ENCODE results near the gene SPATA31C1. TPM values are rescaled to one million over a fixed set of nuclear protein-coding genes. Genes with fewer than 3 reads are reported as not detected.

The SPATA31C1 gene
- total RNA-seq, 1 experiment from 2014 or later, result not detected

DNA sequence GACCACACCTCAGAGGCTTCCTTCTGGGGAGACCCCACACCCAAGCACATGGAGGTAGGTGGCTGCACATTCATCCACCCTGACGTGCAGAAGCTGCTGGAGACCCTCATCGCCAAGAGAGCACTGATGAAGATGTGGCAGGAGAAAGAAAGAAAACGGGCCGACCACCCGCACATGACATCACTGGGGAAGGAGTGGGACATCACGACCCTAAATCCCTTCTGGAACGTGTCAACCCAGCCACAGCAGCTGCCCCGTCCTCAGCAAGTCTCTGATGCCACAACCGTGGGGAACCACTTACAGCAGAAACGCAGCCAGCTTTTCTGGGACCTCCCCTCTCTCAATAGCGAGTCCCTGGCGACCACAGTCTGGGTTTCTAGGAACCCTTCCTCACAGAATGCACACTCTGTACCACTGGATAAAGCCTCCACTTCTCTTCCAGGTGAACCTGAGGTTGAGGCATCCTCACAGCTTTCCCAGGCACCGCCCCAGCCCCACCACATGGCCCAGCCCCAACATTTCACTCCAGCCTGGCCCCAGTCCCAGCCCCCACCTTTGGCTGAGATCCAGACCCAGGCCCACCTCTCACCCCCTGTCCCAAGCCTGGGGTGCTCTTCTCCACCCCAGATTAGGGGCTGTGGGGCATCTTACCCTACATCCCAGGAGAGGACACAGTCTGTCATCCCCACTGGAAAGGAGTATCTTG, 32.1 kb upstream of the SPATA31C1 start:
- Histone ChIP-seq H3K36me3 (ENCODE audit: low read depth, low read length) (no peaks in the 10 kb centered on the region), H3K4me1 (ENCODE audit: insufficient read depth, low read length) (no peaks in the 10 kb centered on the region), H2AFZ (ENCODE audit: low read length) (no peak overlapping the region), H3K4me2 (ENCODE audit: low read length) (no peak overlapping the region), H3K4me3 (ENCODE audit: low read length) (no peak overlapping the region), H3K79me2 (ENCODE audit: low read length) (no peaks in the 10 kb centered on the region), H3K9me2 (replicated peaks; ENCODE audit: low read length) (no peaks in the 10 kb centered on the region), H3K9ac (ENCODE audit: low read length) (no peak overlapping the region), H3K27me3 (ENCODE audit: low read length) (no peaks in the 10 kb centered on the region), H3K9me3 (ENCODE audit: low read length) (no peaks in the 10 kb centered on the region), H4K20me1 (ENCODE audit: low read length) (no peaks in the 10 kb centered on the region), H3K27ac (ENCODE audit: low read length) (no peak overlapping the region), H3F3A (ENCODE audit: low read length, unreplicated experiment) (no peaks in the 10 kb centered on the region)
- no TSS peak for BruUV-seq (replicated peaks)
- ChIA-PET POLR2A (ENCODE audit: unreplicated experiment) (no interaction called here), CTCF (no interaction called here)
- no peak for DNase-seq
- TF ChIP-seq, protein P1, sequence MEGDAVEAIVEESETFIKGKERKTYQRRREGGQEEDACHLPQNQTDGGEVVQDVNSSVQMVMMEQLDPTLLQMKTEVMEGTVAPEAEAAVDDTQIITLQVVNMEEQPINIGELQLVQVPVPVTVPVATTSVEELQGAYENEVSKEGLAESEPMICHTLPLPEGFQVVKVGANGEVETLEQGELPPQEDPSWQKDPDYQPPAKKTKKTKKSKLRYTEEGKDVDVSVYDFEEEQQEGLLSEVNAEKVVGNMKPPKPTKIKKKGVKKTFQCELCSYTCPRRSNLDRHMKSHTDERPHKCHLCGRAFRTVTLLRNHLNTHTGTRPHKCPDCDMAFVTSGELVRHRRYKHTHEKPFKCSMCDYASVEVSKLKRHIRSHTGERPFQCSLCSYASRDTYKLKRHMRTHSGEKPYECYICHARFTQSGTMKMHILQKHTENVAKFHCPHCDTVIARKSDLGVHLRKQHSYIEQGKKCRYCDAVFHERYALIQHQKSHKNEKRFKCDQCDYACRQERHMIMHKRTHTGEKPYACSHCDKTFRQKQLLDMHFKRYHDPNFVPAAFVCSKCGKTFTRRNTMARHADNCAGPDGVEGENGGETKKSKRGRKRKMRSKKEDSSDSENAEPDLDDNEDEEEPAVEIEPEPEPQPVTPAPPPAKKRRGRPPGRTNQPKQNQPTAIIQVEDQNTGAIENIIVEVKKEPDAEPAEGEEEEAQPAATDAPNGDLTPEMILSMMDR (conservative IDR thresholded peaks at IDR 0.05; ENCODE audit: low read depth, low read length), result no peak
- no peak for TF ChIP-seq EZH2phosphoT487 (IDR thresholded peaks at IDR 0.05; ENCODE audit: borderline replicate concordance, low read length)
- no peak for TF ChIP-seq EZH2 (IDR thresholded peaks at IDR 0.05; ENCODE audit: low read length, unreplicated experiment)
- ATAC-seq, result no peak
- intact Hi-C loops (cut with micrococcal nuclease), result no loop called here

DNA sequence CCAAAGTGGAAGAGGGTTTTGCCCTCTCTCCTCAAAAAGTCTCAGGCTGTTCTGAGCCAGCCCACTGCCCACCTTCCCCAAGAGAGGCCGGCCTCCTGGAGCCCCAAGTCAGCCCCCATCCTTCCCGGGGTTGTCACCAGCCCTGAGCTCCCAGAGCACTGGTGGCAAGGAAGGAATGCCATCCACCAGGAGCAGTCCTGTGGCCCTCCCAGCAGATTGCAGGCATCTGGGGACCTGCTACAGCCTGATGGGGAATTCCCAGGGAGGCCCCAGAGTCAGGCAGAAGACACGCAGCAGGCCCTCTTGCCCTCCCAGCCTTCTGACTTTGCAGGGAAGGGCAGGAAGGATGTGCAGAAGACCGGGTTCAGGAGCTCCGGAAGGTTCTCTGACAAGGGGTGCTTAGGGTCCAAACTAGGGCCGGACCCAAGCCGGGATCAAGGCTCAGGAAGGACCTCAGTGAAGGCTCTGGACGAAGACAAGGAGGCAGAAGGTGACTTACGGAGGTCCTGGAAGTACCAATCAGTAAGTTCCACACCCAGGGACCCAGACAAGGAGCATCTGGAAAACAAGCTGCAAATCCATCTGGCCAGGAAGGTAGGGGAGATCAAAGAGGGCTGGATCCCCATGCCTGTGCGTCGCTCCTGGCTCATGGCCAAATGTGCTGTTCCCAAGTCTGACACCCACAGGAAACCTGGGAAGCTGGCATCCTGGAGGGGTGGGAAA, 31.4 kb upstream of the SPATA31C1 start:
- H3K79me2 ChIP-seq (ENCODE audit: low read length), result no peaks in the 10 kb centered on the region
- no peaks in the 10 kb centered on the region for H4K20me1 ChIP-seq (ENCODE audit: low read length)
- CTCF ChIA-PET, result no interaction called here
- H3K4me1 ChIP-seq (ENCODE audit: insufficient read depth, low read length), result no peaks in the 10 kb centered on the region
- H2AFZ ChIP-seq (ENCODE audit: low read length), result no peak overlapping the region
- no peak overlapping the region for H3K27ac ChIP-seq (ENCODE audit: low read length)
- TF ChIP-seq EZH2 (IDR thresholded peaks at IDR 0.05; ENCODE audit: low read length, unreplicated experiment) (no peak), EZH2phosphoT487 (IDR thresholded peaks at IDR 0.05; ENCODE audit: borderline replicate concordance, low read length) (no peak)
- TF ChIP-seq, protein P1 (conservative IDR thresholded peaks at IDR 0.05; ENCODE audit: low read depth, low read length), result no peak
- no peaks in the 10 kb centered on the region for H3K36me3 ChIP-seq (ENCODE audit: low read depth, low read length)
- POLR2A ChIA-PET (ENCODE audit: unreplicated experiment), result no interaction called here
- H3K27me3 ChIP-seq (ENCODE audit: low read length), result no peaks in the 10 kb centered on the region
- no peaks in the 10 kb centered on the region for H3K9me2 ChIP-seq (replicated peaks; ENCODE audit: low read length)
- no peak overlapping the region for H3K4me3 ChIP-seq (ENCODE audit: low read length)
- intact Hi-C loops (cut with micrococcal nuclease), result no loop called here
- DNase-seq, result no peak
- H3K9ac ChIP-seq (ENCODE audit: low read length), result no peak overlapping the region
- no peak overlapping the region for H3K4me2 ChIP-seq (ENCODE audit: low read length)
- BruUV-seq (replicated peaks), result no TSS peak
- ATAC-seq, result no peak
- no peaks in the 10 kb centered on the region for H3F3A ChIP-seq (ENCODE audit: low read length, unreplicated experiment)
- no peaks in the 10 kb centered on the region for H3K9me3 ChIP-seq (ENCODE audit: low read length)

DNA sequence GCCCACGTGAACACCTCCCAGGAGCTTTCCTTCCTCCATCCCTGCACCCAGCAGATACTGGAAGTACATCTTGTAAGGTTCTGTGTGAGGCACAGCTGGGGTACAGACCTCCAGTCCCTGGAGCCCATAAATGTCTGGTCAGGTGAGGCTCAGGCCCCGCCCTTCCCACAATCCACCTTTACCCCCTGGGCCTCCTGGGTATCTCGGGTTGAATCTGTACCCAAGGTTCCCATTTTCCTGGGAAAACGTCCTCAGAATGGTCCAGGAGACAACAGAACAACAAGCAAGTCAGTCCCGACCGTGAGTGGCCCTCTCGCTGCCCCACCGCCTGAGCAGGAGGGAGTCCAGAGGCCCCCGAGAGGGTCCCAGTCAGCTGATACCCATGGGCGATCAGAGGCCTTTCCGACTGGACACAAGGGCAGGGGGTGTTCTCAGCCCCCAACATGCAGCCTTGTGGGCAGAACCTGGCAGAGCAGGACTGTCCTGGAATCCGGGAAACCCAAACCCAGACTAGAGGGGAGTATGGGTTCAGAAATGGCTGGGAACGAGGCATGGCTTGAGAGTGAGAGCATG, 30.7 kb upstream of the SPATA31C1 start:
- Histone ChIP-seq H3F3A (ENCODE audit: low read length, unreplicated experiment) (no peaks in the 10 kb centered on the region), H3K4me1 (ENCODE audit: insufficient read depth, low read length) (no peaks in the 10 kb centered on the region), H3K4me2 (ENCODE audit: low read length) (no peak overlapping the region), H3K27me3 (ENCODE audit: low read length) (no peaks in the 10 kb centered on the region), H3K9me3 (ENCODE audit: low read length) (no peaks in the 10 kb centered on the region), H3K4me3 (ENCODE audit: low read length) (no peak overlapping the region), H3K79me2 (ENCODE audit: low read length) (no peaks in the 10 kb centered on the region), H3K9me2 (replicated peaks; ENCODE audit: low read length) (no peaks in the 10 kb centered on the region), H3K36me3 (ENCODE audit: low read depth, low read length) (no peaks in the 10 kb centered on the region), H3K9ac (ENCODE audit: low read length) (no peak overlapping the region), H2AFZ (ENCODE audit: low read length) (no peak overlapping the region), H4K20me1 (ENCODE audit: low read length) (no peaks in the 10 kb centered on the region), H3K27ac (ENCODE audit: low read length) (no peak overlapping the region)
- no peak for TF ChIP-seq EZH2phosphoT487 (IDR thresholded peaks at IDR 0.05; ENCODE audit: borderline replicate concordance, low read length)
- no peak for DNase-seq
- ChIA-PET POLR2A (ENCODE audit: unreplicated experiment) (no interaction called here), CTCF (no interaction called here)
- intact Hi-C loops (cut with micrococcal nuclease), result no loop called here
- no peak for ATAC-seq
- no TSS peak for BruUV-seq (replicated peaks)

All from PC-3 (cell line).